ENCODE measurements around the gene LMX1B. TPM values are rescaled to one million over a fixed set of nuclear protein-coding genes. Genes with fewer than 3 reads are reported as not detected.
"Not testable (repeated sequence)": the region's sequence is repeated elsewhere in the genome, so short reads cannot be mapped to it uniquely, and the experiment has no call there.

The LMX1B gene
- total RNA-seq, 1 experiment from 2014 or later: not detected

DNA sequence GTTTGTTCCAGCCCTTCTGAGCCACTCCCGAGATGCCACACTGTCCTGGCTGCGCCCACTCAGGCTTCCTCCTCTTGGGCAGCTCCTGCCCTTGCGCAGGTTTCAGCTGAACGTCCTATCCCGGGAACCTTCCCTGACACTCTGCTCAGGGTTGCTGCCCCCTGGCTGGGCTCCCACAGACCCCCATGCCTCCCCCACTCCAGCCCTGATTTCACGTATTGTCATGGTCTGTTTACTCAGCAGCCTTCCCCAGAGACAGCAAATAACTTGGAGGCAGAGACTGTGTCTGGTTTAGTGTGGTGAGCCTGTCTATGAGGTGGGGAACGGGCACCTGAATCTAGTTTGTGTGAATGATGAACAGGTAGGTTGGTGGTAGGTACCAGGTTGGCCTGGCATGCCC lies 40.4 kb downstream of the LMX1B start:
- DNase-seq (ENCODE audit: low spot score): no peak
- Histone ChIP-seq H3K4me3 (ENCODE audit: low read depth, low read length, poor library complexity, severe bottlenecking) (no peak overlapping the region), H3K27ac (ENCODE audit: low read depth, low read length, poor library complexity, severe bottlenecking) (no peak overlapping the region), H3K36me3 (ENCODE audit: insufficient read depth, low read length, poor library complexity, severe bottlenecking) (no peaks in the 10 kb centered on the region), H3K9me3 (ENCODE audit: low read depth, low read length, poor library complexity, severe bottlenecking) (no peaks in the 10 kb centered on the region), H3K4me1 (ENCODE audit: insufficient read depth, low read length, poor library complexity, severe bottlenecking) (no peaks in the 10 kb centered on the region), H3K27me3 (replicated peaks; ENCODE audit: insufficient read depth, low read depth, low read length, poor library complexity) (peaks cover 78% of the 10 kb centered on the region)
- intact Hi-C loops (cut with micrococcal nuclease; ENCODE audit: unreplicated experiment): no loop called here
- POLR2A ChIA-PET (ENCODE audit: low non-redundant PET): no interaction called here
- CTCF ChIA-PET: no interaction called here
- no TSS peak for BruUV-seq (replicated peaks)
- TF ChIP-seq EZH2 (IDR thresholded peaks at IDR 0.05; ENCODE audit: borderline replicate concordance, low read depth, low read length, poor library complexity, severe bottlenecking) (no peak), CTCF (conservative IDR thresholded peaks at IDR 0.05; ENCODE audit: low read depth, low read length) (no peak)

DNA sequence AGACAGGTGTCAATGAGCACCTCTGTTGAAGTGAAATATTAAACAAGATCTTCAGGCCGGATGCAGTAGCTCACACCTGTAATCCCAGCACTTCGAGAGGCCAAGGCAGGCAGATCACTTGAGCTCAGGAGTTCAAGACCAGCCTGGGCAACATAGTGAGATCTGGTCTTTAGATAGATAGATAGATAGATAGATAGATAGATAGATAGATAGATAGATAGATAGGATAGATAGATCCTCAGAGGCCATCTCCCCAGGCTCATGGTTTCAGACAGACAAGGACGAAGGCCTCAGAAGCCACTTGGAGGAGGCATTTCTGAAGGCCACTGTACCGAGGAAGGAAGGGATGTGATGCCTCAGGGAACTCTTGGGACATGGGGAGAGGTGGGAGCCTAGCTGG lies 42.5 kb downstream of the LMX1B start:
- DNase-seq (ENCODE audit: low spot score); H3K4me3 ChIP-seq (ENCODE audit: low read depth, low read length, poor library complexity, severe bottlenecking); CTCF ChIA-PET; BruUV-seq (replicated peaks); H3K9me3 ChIP-seq (ENCODE audit: low read depth, low read length, poor library complexity, severe bottlenecking); H3K36me3 ChIP-seq (ENCODE audit: insufficient read depth, low read length, poor library complexity, severe bottlenecking); intact Hi-C loops (cut with micrococcal nuclease; ENCODE audit: unreplicated experiment); H3K27ac ChIP-seq (ENCODE audit: low read depth, low read length, poor library complexity, severe bottlenecking); H3K4me1 ChIP-seq (ENCODE audit: insufficient read depth, low read length, poor library complexity, severe bottlenecking): not testable (repeated sequence)
- H3K27me3 ChIP-seq (replicated peaks; ENCODE audit: insufficient read depth, low read depth, low read length, poor library complexity): peaks cover 57% of the 10 kb centered on the region
- POLR2A ChIA-PET (ENCODE audit: low non-redundant PET): interaction anchor here (0.6 kb wide), 1 partner anchor 22 kb away, joined by 3 read pairs; no protein-coding TSS in a partner anchor

DNA sequence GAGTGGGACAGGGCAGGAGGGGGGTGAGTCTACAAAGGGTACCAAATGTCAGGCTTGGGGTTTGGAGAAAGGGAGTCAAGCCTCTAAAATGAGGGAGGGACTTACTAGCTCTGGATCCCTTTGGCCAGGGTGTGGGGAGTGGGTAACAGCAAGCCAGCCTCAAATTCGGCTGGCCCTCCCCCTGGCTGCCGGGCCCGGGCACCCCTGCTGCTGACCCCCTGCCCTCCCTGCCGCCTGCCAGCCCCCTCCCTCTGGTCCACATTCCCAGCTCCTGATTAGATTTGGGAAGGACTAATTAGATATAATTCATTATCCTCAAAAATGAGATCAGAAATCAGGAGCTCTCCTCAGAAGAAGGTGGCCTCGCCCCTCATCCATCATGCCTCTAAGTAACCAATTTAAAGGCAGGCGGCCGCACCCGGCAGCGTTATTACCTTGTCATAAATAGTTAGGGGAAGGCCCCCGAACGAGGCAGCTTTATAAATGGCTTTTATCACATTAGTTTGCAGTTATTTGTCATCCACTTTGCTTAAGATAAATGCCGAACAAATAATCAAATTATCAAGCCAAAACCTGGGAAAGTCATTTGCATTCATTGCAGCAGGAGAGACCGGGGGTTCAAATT lies 44.6 kb downstream of the LMX1B start:
- no peak for TF ChIP-seq EZH2 (IDR thresholded peaks at IDR 0.05; ENCODE audit: borderline replicate concordance, low read depth, low read length, poor library complexity, severe bottlenecking)
- TF ChIP-seq CTCF (conservative IDR thresholded peaks at IDR 0.05; ENCODE audit: low read depth, low read length): no peak
- Histone ChIP-seq H3K36me3 (ENCODE audit: insufficient read depth, low read length, poor library complexity, severe bottlenecking) (no peaks in the 10 kb centered on the region), H3K9me3 (ENCODE audit: low read depth, low read length, poor library complexity, severe bottlenecking) (no peaks in the 10 kb centered on the region), H3K27me3 (replicated peaks; ENCODE audit: insufficient read depth, low read depth, low read length, poor library complexity) (peaks cover 36% of the 10 kb centered on the region), H3K4me1 (ENCODE audit: insufficient read depth, low read length, poor library complexity, severe bottlenecking) (no peaks in the 10 kb centered on the region), H3K4me3 (ENCODE audit: low read depth, low read length, poor library complexity, severe bottlenecking) (no peak overlapping the region), H3K27ac (ENCODE audit: low read depth, low read length, poor library complexity, severe bottlenecking) (no peak overlapping the region)
- no TSS peak for BruUV-seq (replicated peaks)
- intact Hi-C loops (cut with micrococcal nuclease; ENCODE audit: unreplicated experiment): no loop called here
- ChIA-PET CTCF (no interaction called here), POLR2A (ENCODE audit: low non-redundant PET) (no interaction called here)
- DNase-seq (ENCODE audit: low spot score): no peak

GRCh38 chr9:126658956-126659555 lies 45.3 kb downstream of the LMX1B start:
- Histone ChIP-seq H3K9me3 (ENCODE audit: low read depth, low read length, poor library complexity, severe bottlenecking) (no peaks in the 10 kb centered on the region), H3K27ac (ENCODE audit: low read depth, low read length, poor library complexity, severe bottlenecking) (no peak overlapping the region), H3K27me3 (replicated peaks; ENCODE audit: insufficient read depth, low read depth, low read length, poor library complexity) (peaks cover 29% of the 10 kb centered on the region), H3K4me1 (ENCODE audit: insufficient read depth, low read length, poor library complexity, severe bottlenecking) (no peaks in the 10 kb centered on the region), H3K4me3 (ENCODE audit: low read depth, low read length, poor library complexity, severe bottlenecking) (no peak overlapping the region), H3K36me3 (ENCODE audit: insufficient read depth, low read length, poor library complexity, severe bottlenecking) (no peaks in the 10 kb centered on the region)
- CTCF ChIA-PET: no interaction called here
- TF ChIP-seq CTCF (conservative IDR thresholded peaks at IDR 0.05; ENCODE audit: low read depth, low read length) (no peak), EZH2 (IDR thresholded peaks at IDR 0.05; ENCODE audit: borderline replicate concordance, low read depth, low read length, poor library complexity, severe bottlenecking) (no peak)
- intact Hi-C loops (cut with micrococcal nuclease; ENCODE audit: unreplicated experiment): no loop called here
- no TSS peak for BruUV-seq (replicated peaks)
- POLR2A ChIA-PET (ENCODE audit: low non-redundant PET): no interaction called here
- no peak for DNase-seq (ENCODE audit: low spot score)
